ENCODE results near the gene UNKL.
A peak's percentile ranks its signal among the peaks of the same experiment; 100 is the strongest.

The UNKL gene

GRCh38 chr16:1395444-1396031, 19.0 kb downstream of the UNKL start:
- no peak for TF ChIP-seq SUZ12 (IDR thresholded peaks at IDR 0.05; ENCODE audit: extremely low read depth, insufficient read depth, insufficient read length)
- TF ChIP-seq YY1 (IDR thresholded peaks at IDR 0.05; ENCODE audit: insufficient read depth, insufficient read length), result no peak
- no peak for TF ChIP-seq ZNF274 (IDR thresholded peaks at IDR 0.05; ENCODE audit: low read depth, low read length)
- peaks cover 23% of the 10 kb centered on the region for H3K36me3 ChIP-seq (ENCODE audit: insufficient read depth, insufficient read length, low read length)
- H3K9me3 ChIP-seq (ENCODE audit: insufficient read depth, low read length), result no peaks in the 10 kb centered on the region
- peak overlapping the region; percentile 32 for H3K9ac ChIP-seq (ENCODE audit: insufficient read length, low read depth)
- no peak overlapping the region for H3K4me3 ChIP-seq (ENCODE audit: insufficient read length, low read depth)
- H3K4me1 ChIP-seq (ENCODE audit: insufficient read depth, insufficient read length), result no peaks in the 10 kb centered on the region
- DNase-seq (ENCODE audit: low read depth, low spot score), result no peak
- no peaks in the 10 kb centered on the region for H3K27me3 ChIP-seq (ENCODE audit: insufficient read depth, insufficient read length)

- peaks cover 22% of the 10 kb centered on the region for H3K36me3 ChIP-seq (ENCODE audit: insufficient read depth, insufficient read length, low read length)
- no peaks in the 10 kb centered on the region for H3K4me1 ChIP-seq (ENCODE audit: insufficient read depth, insufficient read length)
- no peak overlapping the region for H3K4me3 ChIP-seq (ENCODE audit: insufficient read length, low read depth)
- H3K9ac ChIP-seq (ENCODE audit: insufficient read length, low read depth), result no peak overlapping the region
- TF ChIP-seq SUZ12 (IDR thresholded peaks at IDR 0.05; ENCODE audit: extremely low read depth, insufficient read depth, insufficient read length) (no peak), ZNF274 (IDR thresholded peaks at IDR 0.05; ENCODE audit: low read depth, low read length) (no peak), YY1 (IDR thresholded peaks at IDR 0.05; ENCODE audit: insufficient read depth, insufficient read length) (no peak)
- DNase-seq (ENCODE audit: low read depth, low spot score), result no peak
- no peaks in the 10 kb centered on the region for H3K9me3 ChIP-seq (ENCODE audit: insufficient read depth, low read length)
- H3K27me3 ChIP-seq (ENCODE audit: insufficient read depth, insufficient read length), result no peaks in the 10 kb centered on the region
These were observed 20.0 kb downstream of the UNKL start for GRCh38 chr16:1394367-1394951.

- no peaks in the 10 kb centered on the region for H3K27me3 ChIP-seq (ENCODE audit: insufficient read depth, insufficient read length)
- TF ChIP-seq ZNF274 (IDR thresholded peaks at IDR 0.05; ENCODE audit: low read depth, low read length), result no peak
- no peak for TF ChIP-seq YY1 (IDR thresholded peaks at IDR 0.05; ENCODE audit: insufficient read depth, insufficient read length)
- TF ChIP-seq SUZ12 (IDR thresholded peaks at IDR 0.05; ENCODE audit: extremely low read depth, insufficient read depth, insufficient read length), result no peak
- H3K36me3 ChIP-seq (ENCODE audit: insufficient read depth, insufficient read length, low read length), result peaks cover 18% of the 10 kb centered on the region
These were observed 20.8 kb downstream of the UNKL start for GRCh38 chr16:1393613-1394176.

GRCh38 chr16:1392826-1393225, 21.7 kb downstream of the UNKL start:
- Histone ChIP-seq H3K9me3 (ENCODE audit: insufficient read depth, low read length) (no peaks in the 10 kb centered on the region), H3K36me3 (ENCODE audit: insufficient read depth, insufficient read length, low read length) (peaks cover 18% of the 10 kb centered on the region), H3K4me1 (ENCODE audit: insufficient read depth, insufficient read length) (no peaks in the 10 kb centered on the region), H3K27me3 (ENCODE audit: insufficient read depth, insufficient read length) (no peaks in the 10 kb centered on the region), H3K9ac (ENCODE audit: insufficient read length, low read depth) (no peak overlapping the region), H3K4me3 (ENCODE audit: insufficient read length, low read depth) (no peak overlapping the region)
- TF ChIP-seq YY1 (IDR thresholded peaks at IDR 0.05; ENCODE audit: insufficient read depth, insufficient read length) (no peak), ZNF274 (IDR thresholded peaks at IDR 0.05; ENCODE audit: low read depth, low read length) (no peak), SUZ12 (IDR thresholded peaks at IDR 0.05; ENCODE audit: extremely low read depth, insufficient read depth, insufficient read length) (no peak)
- DNase-seq (ENCODE audit: low read depth, low spot score), result no peak

More at GRCh38 chr16:1393613-1394176, 20.8 kb downstream of the UNKL start:
- DNase-seq (ENCODE audit: low read depth, low spot score), result no peak
- Histone ChIP-seq H3K9ac (ENCODE audit: insufficient read length, low read depth) (no peak overlapping the region), H3K4me3 (ENCODE audit: insufficient read length, low read depth) (no peak overlapping the region), H3K9me3 (ENCODE audit: insufficient read depth, low read length) (no peaks in the 10 kb centered on the region), H3K4me1 (ENCODE audit: insufficient read depth, insufficient read length) (no peaks in the 10 kb centered on the region)

GRCh38 chr16:1390239-1390779, 24.2 kb downstream of the UNKL start:
- DNase-seq (ENCODE audit: low read depth, low spot score), result no peak
- no peak overlapping the region for H3K4me3 ChIP-seq (ENCODE audit: insufficient read length, low read depth)
- H3K4me1 ChIP-seq (ENCODE audit: insufficient read depth, insufficient read length), result no peaks in the 10 kb centered on the region
- no peaks in the 10 kb centered on the region for H3K9me3 ChIP-seq (ENCODE audit: insufficient read depth, low read length)
- peaks cover 16% of the 10 kb centered on the region for H3K36me3 ChIP-seq (ENCODE audit: insufficient read depth, insufficient read length, low read length)
- H3K9ac ChIP-seq (ENCODE audit: insufficient read length, low read depth), result no peak overlapping the region
- TF ChIP-seq ZNF274 (IDR thresholded peaks at IDR 0.05; ENCODE audit: low read depth, low read length) (no peak), YY1 (IDR thresholded peaks at IDR 0.05; ENCODE audit: insufficient read depth, insufficient read length) (no peak), SUZ12 (IDR thresholded peaks at IDR 0.05; ENCODE audit: extremely low read depth, insufficient read depth, insufficient read length) (no peak)
- no peaks in the 10 kb centered on the region for H3K27me3 ChIP-seq (ENCODE audit: insufficient read depth, insufficient read length)

GRCh38 chr16:1389762-1390161, 24.7 kb downstream of the UNKL start:
- Histone ChIP-seq H3K4me1 (ENCODE audit: insufficient read depth, insufficient read length) (no peaks in the 10 kb centered on the region), H3K36me3 (ENCODE audit: insufficient read depth, insufficient read length, low read length) (peaks cover 21% of the 10 kb centered on the region), H3K27me3 (ENCODE audit: insufficient read depth, insufficient read length) (no peaks in the 10 kb centered on the region), H3K9ac (ENCODE audit: insufficient read length, low read depth) (no peak overlapping the region), H3K9me3 (ENCODE audit: insufficient read depth, low read length) (no peaks in the 10 kb centered on the region), H3K4me3 (ENCODE audit: insufficient read length, low read depth) (no peak overlapping the region)
- TF ChIP-seq ZNF274 (IDR thresholded peaks at IDR 0.05; ENCODE audit: low read depth, low read length) (no peak), YY1 (IDR thresholded peaks at IDR 0.05; ENCODE audit: insufficient read depth, insufficient read length) (no peak), SUZ12 (IDR thresholded peaks at IDR 0.05; ENCODE audit: extremely low read depth, insufficient read depth, insufficient read length) (no peak)
- DNase-seq (ENCODE audit: low read depth, low spot score), result no peak

- Histone ChIP-seq H3K27me3 (ENCODE audit: insufficient read depth, insufficient read length) (no peaks in the 10 kb centered on the region), H3K4me3 (ENCODE audit: insufficient read length, low read depth) (no peak overlapping the region), H3K36me3 (ENCODE audit: insufficient read depth, insufficient read length, low read length) (peaks cover 21% of the 10 kb centered on the region), H3K9ac (ENCODE audit: insufficient read length, low read depth) (no peak overlapping the region), H3K4me1 (ENCODE audit: insufficient read depth, insufficient read length) (no peaks in the 10 kb centered on the region), H3K9me3 (ENCODE audit: insufficient read depth, low read length) (no peaks in the 10 kb centered on the region)
- TF ChIP-seq ZNF274 (IDR thresholded peaks at IDR 0.05; ENCODE audit: low read depth, low read length), result no peak
- TF ChIP-seq YY1 (IDR thresholded peaks at IDR 0.05; ENCODE audit: insufficient read depth, insufficient read length), result no peak
- TF ChIP-seq SUZ12 (IDR thresholded peaks at IDR 0.05; ENCODE audit: extremely low read depth, insufficient read depth, insufficient read length), result no peak
- no peak for DNase-seq (ENCODE audit: low read depth, low spot score)
These were observed 27.2 kb downstream of the UNKL start for GRCh38 chr16:1387331-1387730.
